GM18520 (cell line): ENCODE measurements around the gene SUPT3H.
"Not testable (repeated sequence)": the region's sequence is repeated elsewhere in the genome, so short reads cannot be mapped to it uniquely, and the experiment has no call there.

ENCODE experiments used
- ATAC-seq: cut with Tn5 transposase; IDR thresholded peaks from one replicate; pipeline ENCODE4 v1.9.1; 2021; ENCODE audit not compliant: unreplicated experiment

Gene SUPT3H

GRCh38 chr6:45074439-45074838, 303.3 kb downstream of the SUPT3H start:
- no peak for ATAC-seq

- no peak for ATAC-seq
Observed at GRCh38 chr6:45073771-45074170, 304.0 kb downstream of the SUPT3H start.

- no peak for ATAC-seq
Observed at GRCh38 chr6:45072673-45073072, 305.1 kb downstream of the SUPT3H start.

GRCh38 chr6:45072016-45072415, 305.7 kb downstream of the SUPT3H start:
- no peak for ATAC-seq

GRCh38 chr6:45069091-45069490, 308.6 kb downstream of the SUPT3H start:
- no peak for ATAC-seq

- ATAC-seq = not testable (repeated sequence)
Observed at GRCh38 chr6:45067446-45067845, 310.3 kb downstream of the SUPT3H start.

GRCh38 chr6:45062659-45063058, 315.1 kb downstream of the SUPT3H start:
- not testable (repeated sequence) for ATAC-seq

- no peak for ATAC-seq
Observed at GRCh38 chr6:45057711-45058110, 320.0 kb downstream of the SUPT3H start.

- no peak for ATAC-seq
Observed at GRCh38 chr6:45054610-45055009, 323.1 kb downstream of the SUPT3H start.

GRCh38 chr6:45052325-45052724, 325.4 kb downstream of the SUPT3H start:
- ATAC-seq = no peak

GRCh38 chr6:45049188-45049843, 328.4 kb downstream of the SUPT3H start:
- ATAC-seq = no peak

- ATAC-seq = no peak
Observed at GRCh38 chr6:45047573-45047972, 330.2 kb downstream of the SUPT3H start.

GRCh38 chr6:45045253-45045601, 332.5 kb downstream of the SUPT3H start:
- ATAC-seq = no peak

GRCh38 chr6:45044510-45045252, 333.1 kb downstream of the SUPT3H start:
- no peak for ATAC-seq

- ATAC-seq = no peak
Observed at GRCh38 chr6:45044086-45044485, 333.6 kb downstream of the SUPT3H start.

- not testable (repeated sequence) for ATAC-seq
Observed at GRCh38 chr6:45042673-45043072, 335.1 kb downstream of the SUPT3H start.

GRCh38 chr6:45038226-45038625, 339.5 kb downstream of the SUPT3H start:
- no peak for ATAC-seq

GRCh38 chr6:45036103-45036502, 341.6 kb downstream of the SUPT3H start:
- no peak for ATAC-seq

- ATAC-seq = no peak
Observed at GRCh38 chr6:45032426-45032825, 345.3 kb downstream of the SUPT3H start.

- ATAC-seq = no peak
Observed at GRCh38 chr6:45031601-45032000, 346.1 kb downstream of the SUPT3H start.

- no peak for ATAC-seq
Observed at GRCh38 chr6:45027126-45027525, 350.6 kb downstream of the SUPT3H start.

GRCh38 chr6:45026003-45026516, 351.7 kb downstream of the SUPT3H start:
- ATAC-seq = no peak
